SHP77 (cell line): Measurements from ENCODE around the gene ARHGAP8.
A peak's percentile ranks its signal among the peaks of the same experiment; 100 is the strongest.

Experiments
- DNase-seq, 2 experiments: peaks; one replicate each; lab custom pipeline; 2025; lab: John Stamatoyannopoulos, UW

The ARHGAP8 gene

DNA sequence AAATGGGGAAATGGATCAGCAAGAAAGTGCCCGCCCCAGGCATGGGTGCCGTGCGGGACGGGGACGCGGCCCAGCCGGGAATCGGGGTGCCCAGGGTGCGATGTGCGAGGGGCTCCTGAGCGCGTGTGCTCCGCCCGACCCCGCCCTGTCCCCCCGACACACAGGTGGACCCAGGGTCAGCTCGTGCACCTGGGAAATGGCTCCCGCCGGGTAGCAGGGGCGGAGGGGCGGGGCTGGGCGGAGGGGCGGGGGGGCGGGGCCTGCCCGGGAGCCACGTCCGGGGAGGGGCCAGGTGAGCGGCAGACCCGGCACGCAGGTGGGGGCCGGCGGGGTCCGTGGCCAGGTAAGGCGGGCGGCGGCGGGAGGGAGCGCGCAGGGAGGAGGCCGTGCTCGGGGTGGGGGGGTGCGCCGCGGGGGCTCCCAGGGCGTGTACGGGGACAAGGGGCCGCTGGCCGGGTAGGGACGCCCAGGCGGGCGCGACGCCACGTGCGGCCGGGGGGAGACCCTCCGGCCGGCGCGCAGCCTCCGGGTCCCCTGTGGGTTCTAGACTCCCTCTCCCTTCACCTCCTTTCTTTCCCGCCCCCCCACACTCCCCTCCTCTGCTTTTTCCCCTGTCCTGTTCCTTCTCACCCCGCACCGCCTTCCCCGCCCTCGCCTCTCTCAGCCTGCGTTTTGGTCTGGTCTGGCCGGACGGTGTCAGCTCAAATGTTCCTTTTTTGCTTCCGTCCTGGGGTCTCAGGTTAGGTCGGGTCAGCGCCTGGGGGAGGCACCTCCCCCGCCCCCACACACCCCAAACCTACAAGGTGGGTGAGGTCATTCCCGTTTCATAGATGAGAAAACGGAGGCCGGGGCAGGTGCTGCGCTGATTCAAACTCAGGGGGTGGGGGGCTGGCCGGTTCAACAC lies at the start of gene ARHGAP8:
Gene ARHGAP8 (plus strand): TSS at position 291 of the 904 bp plus-strand sequence. CDS start 33,953 bp downstream, outside the sequence.
- DNase-seq: no peak

DNA sequence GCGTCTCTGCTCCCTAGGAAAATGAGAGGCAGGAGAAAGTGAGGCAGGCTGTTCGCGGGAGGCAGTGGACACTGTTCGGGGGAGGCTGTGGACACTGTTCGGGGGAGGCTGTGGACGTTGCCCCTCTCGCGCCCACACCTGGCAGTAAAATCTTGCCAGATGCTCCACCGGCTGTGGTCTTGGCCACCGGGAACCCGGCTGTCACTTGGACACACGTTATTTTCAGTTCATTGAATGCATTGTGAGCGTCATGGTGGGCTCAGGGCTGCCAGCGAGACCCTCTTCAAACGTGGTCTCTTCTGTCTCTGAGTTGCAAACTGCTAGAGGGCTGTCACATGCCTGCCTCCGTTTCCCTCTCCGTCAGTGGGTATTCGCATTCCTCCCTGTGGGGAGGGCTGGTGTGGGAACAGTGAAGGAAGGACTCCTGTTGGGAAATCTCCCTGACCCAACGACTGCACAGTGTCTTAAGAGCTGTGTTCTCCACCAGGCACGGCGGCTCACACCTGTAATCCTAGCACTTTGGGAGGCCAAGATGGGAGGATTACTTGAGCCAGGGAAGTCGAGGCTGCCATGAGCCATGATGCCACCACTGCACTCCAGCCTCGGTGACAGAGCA lies 49.0 kb upstream of the ARHGAP8 start:
- DNase-seq: no peak

DNA sequence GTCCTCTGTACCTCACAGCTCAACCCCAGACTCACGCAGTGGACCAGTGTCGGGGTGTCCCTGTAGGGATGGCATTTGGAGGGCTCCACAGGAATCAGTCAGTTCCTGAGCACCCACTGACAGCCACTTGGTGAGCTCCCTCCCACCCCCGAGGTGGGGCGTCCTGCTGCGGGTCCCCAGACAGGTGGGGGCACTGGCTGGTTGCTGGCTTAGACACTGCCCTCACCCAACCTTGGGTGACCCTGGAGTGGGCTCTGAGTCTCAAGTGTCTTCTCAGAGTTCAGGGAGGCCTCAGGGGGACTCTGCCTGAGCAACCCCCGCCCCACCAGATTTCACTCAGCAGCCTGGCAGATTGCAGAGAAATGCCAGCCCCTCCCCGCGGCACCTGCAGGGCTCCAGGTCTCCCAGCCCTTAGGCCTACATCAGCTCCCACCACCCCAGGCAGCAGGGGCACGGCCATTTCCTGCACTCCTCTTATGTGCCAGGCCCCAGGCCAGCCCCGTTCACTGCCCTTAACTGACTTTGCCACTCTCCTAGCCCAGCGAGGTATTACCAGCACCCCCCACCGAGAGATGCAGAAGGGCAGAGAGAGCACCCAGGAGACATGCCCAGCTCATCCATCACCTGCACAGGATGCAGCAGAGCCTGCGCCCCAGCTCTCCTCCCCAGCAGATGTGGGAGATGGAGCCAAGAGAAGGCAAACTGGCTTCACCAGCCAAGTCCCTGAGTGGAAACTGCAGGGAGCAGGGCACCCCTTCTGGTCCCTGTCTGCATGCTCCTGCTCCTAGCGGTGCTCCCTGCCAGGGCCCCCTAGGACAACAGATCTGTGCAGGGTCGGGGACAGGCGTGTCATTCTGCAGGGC lies 48.0 kb upstream of the ARHGAP8 start:
- DNase-seq: no peak

DNA sequence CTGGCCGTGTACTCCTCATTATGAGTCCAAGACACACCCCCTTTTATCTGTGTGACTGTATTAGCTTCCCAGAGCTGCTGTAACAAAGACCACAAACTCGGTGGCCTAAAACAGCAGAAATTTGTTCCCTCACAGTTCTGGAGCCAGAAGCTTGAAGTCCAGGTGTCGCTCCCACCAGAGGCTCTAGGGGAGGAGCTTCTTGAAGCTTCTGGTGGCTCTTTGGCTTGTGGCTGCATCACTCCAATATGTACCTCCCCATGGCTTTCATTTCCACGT lies 47.4 kb upstream of the ARHGAP8 start:
- DNase-seq: no peak

DNA sequence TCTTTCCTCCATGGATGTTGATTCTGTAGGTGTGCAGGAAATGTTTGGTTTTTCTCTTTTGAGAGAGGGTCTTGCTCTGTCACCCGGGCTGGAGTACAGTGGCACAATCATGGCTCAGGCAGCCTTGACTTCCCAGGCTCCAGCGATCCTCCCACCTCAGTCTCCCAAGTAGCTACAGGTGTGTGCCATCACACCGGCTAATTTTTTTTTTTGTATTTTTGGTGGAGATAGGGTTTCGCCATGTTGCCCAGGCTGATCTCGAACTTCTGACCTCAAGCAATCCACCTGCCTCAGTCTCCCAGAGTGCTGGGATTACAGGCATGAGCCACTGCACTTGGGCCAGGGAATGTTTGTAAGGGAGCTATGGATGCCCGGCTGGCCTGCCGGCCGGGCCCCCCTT lies 45.9 kb upstream of the ARHGAP8 start:
- DNase-seq: no peak

DNA sequence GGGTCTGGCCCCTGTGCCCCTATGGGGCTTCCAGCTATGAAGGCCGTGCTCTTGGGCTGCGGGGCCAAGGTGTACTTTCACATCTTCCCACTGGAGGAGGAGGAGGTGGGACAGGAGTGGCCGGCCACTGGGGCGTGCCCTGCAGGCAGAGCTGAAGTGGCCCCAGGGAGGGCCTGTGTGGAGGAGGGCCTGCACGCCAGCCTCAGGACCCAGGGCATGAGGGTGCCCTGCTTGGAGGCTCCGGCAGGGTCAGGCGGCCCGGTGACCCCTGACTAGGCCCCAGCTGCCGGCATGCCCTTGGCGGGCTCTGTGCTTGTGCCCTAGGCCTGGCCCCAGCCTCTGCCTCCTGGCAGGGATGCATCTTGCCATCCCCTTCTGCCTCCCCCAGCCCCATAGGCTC lies 45.2 kb upstream of the ARHGAP8 start:
- no peak for DNase-seq

DNA sequence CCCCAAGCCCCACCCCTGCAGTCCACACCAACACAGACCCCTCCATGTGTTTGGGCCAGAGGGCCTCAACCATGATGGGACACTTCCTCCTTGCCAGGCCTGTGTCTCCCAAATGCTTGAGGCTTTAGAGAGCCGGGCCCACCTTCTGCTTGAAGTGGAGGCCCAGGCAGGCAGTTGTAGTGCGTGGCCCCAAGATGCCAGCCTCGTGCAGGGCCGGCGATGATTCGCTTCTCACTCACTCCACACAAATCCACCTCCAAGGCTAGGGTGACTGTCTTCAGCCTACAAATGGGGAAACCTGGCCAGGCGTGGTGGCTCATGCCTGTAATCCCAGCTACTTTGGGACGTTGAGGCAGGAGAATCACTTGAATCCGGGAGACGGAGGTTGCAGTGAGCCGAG lies 44.6 kb upstream of the ARHGAP8 start:
- DNase-seq: no peak

DNA sequence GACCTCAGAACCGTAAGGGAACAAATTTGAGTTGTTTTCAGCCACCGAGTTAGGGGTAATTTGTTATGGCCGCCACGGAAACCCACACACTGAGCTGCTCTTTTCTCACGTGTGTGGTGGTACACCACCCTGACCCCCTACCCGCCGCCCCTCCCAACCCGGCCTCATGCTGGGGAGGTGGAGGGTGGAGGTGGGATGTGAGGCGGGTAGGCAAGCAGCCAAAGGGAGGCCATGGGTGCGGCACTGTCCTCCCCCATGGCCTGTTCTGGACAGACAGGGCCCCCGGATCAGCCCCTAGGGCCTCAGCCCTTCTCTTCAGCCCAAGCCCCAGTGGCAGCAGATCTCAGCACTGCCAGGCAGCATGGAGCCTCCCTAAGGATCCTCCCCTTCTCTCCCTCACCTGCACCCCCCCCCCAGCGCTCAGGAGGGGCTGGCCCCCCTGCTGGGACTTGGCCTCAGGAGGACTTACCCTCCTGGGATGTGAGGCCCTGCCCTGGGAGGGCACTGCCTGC lies 42.4 kb upstream of the ARHGAP8 start:
- no peak for DNase-seq

DNA sequence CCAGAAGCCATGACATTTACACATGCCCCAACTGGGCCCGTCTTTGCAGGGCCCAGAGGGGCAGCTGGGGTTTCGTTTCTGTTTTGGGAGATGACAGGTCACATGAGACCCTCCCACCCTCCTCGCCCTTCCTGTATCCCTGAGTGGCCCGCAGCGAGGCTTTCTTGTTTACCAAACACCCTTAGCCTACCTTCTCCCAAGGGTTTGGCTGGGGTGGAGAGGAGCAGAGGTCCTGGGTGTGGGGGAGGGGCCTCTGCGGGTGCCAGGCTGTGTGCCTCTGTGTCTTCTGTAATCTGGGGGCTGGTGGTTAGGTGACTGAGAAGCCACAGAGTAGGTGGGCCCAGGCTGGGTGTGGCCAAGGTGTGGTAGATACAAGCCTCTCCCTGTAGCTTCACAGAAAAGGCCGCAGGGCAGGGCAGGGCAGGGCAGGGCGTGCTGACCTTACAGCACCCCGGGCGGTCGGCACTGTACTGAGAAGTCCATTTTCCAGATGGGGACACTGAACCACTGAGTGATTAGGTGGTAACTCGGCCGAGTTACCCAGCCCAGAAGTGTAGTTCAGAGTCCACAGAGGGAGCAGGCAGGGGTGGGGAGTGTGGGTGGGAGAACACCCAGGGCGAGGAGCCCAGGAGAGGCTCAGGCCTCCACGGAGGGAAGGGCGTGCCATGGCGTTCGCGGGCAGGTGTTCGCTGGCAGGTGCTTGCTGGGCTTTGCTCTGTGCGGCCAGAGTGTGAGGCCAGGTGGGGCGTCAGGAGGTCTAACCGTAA lies 41.7 kb upstream of the ARHGAP8 start:
- DNase-seq: peak; percentile 80 to 88

DNA sequence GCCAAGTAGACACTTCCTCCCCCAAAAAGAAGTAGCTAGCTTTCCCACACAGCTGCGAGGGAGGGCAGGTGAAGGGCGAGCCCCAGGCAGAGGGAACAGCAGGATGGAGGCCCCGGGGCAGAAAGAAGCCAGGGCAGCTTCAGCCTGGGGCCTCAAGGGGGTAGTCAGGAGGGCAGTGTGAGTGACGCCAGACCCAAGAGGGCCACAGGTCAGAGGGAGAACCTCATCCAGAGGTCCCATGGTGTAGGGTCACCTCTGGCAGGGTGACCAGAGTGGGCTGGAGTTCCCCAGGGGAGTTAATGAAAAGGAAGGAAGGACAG lies 41.2 kb upstream of the ARHGAP8 start:
- DNase-seq: no peak

DNA sequence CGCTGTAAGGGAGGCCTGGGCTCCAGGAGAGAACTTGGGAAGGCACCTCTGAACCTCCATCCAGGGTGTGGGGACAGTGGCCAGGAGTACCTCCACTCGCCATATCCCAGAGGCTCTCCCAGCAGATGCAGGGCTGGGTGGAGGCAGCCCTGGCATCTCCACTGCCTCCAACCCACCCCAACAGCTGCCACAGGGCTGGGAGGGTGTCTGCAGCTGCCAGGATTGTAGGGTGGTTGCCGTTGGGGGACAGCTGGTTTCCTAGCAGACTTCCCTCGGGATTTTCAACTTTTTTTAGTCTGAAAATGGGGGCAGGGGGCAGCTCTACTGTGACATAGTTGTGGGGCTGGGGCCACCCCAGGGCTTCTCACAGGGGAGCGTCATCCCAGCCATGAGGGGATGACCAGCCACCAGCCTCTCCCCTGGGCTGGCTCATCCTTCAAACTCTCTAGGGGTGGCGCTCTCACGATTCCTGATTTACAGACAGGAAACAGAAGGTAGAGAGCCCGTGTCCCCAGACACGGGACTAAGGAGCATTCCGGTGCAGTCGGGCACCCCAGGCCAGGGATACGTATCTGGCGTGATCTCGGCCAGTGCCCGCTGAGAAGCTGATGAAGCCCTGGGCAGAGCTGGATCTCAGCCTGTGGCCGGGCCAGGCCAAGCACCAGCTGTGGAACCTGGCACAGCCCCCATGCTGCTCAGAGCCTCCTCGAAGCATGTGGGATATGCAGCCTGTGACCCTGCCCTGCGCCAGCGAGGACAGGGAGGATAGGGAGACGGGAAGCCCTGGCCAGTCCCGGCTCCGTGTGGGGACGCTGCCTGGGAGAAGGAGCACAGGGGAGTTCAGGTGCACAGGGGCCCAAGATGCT lies 40.5 kb upstream of the ARHGAP8 start:
- peak; percentile 46 to 63 for DNase-seq

DNA sequence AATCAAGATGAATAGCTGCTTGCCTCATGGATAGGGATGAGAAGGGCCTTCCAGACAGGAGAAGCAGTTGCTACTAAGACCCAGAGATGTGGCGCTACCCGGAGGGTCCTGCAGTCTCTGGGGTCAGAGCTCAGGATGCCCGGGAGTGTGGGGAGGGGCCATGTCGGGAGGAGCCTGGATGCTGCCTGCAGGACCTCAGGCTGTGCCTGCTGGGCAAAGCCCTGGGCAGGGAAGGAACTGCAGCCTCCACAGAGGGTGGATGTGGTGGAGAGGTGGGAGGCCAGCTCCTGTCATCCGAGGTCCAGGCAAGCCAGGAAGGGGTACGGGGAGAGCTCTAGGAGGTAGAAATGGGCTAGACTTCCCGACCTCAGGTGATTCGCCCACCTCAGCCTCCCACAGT lies 39.4 kb upstream of the ARHGAP8 start:
- no peak for DNase-seq

DNA sequence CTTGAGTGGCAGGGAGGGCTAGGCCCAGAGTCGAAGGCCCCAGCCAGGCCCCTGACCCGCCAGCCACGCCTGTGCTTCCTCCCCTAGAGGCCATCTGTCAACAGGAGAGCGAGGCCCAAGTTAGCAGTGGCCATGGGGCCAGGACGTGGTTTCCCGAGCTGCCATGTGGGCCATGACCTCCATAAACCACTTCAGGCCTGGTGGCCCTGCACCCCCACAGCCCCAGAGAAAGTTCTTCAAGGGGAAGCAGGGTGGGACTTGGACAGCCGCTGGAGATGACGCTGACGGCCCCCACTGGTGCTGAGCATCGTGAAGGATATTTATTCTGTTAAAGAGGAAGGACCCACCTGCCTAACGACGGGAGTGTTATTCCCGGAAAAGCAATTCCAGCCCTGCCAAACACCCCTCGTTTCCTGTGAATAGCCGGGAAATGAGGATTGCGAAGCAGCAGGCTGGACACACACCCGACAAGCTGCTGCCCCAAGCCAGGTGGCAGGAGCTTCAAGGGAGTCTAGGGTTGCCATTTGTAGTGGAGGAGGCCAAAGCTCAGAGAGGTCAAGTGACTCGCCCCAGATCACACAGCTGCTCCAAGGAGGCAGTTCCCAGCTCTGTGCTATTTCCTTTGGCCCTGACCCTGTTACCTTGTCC lies 37.5 kb upstream of the ARHGAP8 start:
- peak; percentile 51 to 76 for DNase-seq

DNA sequence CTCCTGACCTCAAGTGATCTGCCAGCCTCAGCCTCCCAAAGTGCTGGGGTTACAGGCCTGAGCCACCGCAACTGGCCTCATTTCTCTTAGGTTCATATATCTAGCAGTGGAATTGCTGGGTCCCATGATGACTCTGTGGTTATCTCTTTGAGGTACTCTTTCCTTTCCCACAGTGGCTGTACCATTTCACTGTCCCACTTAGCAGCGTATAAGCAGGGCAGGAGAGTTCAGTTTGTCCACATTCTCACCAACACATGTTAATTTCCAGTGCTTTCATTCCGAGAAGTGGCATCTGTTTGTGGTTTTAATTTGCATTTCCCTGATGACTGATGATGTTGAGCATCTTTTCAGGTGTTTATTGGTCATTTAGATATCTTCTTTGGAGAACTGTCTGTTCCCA lies 34.0 kb upstream of the ARHGAP8 start:
- DNase-seq: no peak

DNA sequence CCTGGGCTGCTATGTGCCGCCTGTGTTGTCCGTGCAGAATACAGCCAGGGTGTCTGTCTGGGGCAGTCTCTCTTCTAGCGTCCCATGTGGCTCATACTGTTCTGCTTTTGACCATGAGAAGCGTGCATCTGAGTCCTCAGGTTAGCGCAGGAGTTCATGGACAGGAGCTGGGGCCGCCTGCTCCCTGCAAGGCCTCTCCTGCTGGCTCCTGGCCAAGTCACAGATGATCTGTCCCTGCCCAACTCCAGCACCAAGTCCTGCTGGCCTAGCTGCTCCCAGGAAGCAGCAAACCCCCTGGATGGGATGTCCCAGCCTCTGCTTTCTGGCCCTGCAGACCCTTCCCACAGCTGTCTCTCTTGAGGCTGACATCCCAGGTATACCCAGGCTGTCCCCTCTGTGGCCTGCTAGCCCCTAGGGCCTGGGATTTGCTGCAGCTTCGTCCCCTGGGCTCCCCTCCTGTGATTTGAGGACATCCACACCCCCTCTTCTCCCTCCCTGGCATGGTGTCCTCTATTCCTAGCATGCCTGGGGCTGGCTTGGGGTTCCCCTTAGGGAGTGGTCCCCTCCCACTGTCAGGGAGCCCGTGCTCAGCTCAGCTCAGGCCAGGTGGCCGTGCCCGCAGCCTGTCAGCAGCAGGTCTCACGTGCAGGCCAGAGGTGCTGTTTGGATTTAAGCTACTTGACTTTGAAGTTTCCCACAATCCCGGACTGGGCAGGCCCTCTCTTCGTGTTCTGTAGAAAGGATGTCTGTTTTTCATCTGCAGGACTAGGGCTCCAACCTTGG lies 32.6 kb upstream of the ARHGAP8 start:
- DNase-seq: peak; percentile 26 to 35

DNA sequence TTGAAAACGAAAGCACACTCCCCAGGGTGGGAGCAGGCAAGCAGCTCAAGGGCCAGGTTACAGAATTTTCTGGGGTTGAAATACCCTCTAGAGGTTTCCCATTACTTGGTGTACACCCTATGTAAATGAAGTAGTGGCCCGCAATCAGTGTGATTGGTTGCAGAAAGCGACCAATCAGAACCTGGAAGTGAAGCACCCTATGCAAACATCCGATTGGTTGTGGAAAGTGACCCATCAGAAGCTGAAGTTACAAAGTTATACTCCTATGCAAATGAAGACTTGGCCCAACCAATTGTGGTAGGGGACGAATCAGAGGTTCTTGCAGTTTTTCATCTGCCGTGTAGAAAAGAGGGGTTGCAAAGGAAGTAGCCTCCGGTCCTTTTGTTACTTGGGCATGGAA lies 31.2 kb upstream of the ARHGAP8 start:
- DNase-seq: no peak

DNA sequence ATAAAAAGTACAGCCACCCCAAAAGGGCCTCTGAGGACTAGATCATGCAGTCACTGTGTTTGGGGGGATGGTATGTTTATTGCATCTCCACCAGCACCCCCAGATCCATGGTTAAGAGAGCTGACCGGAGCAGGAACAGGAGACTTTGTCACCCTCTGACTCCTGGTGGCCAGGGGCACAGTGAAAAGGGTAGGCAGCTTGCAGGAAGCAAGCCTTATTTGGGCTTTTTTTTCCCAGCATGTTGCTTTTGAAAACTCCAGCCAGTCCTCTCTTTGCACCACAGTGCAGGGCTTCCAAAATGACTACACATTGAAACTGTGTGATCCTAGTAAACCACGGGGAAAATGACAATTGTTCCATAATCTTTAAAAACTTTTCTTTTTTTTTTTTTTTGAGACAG lies 29.8 kb upstream of the ARHGAP8 start:
- no peak for DNase-seq

DNA sequence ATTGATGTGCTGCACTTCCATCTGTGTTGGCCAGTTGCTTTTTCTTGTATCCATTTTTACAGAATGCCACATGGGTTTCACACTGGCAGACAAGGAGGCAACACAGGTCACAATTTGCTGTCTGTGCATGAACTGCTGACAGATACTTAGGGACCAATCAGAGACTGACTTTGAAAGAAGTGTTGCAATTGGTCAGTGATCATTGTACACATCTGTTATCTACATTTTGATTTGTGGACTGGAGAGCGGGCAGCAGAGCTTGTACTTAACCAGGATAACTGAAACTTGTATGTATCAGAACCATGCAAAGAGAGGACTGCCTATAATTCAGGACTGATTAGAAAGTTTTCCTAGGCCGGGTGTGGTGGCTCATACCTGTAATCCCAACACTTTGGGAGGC lies 28.6 kb upstream of the ARHGAP8 start:
- no peak for DNase-seq

DNA sequence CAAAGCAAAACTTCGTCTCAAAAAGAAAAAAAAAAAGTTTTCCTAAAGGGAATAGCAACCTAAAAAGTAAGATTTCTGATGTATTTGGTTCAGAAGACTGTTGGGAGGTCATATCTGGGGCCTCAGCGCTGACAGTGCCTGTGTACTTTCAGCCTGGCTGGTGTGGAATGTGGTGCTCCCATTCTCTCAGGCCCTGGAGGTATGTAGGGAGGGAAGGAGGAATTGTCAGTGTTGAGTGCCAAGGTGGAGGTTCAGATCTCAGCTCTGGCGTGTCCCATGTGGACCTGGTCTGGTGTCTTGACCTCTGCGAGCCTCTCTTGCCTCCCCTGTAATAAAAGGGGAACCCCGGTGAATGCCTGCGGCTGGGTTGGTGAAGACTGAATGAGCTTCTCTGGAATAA lies 28.0 kb upstream of the ARHGAP8 start:
- no peak for DNase-seq

DNA sequence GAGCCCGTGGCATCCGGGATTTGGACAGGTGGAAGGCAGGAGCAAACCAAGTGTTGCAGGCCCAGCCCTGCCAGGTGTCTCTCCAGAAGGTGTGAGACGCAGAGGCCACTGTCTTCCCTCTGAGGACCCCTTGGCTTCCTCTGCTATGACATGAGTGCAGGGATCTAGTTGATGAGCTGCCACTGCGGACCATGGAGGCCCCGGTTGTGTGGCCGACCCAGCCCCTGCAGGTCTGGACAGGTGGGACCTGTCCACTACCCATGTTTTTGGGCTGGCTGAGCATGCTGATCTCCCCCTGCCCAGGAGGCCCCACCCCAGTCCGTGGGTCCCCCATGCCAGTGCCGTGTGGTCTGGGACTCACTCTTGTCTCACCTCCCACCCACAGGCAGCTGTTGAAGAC lies 27.5 kb upstream of the ARHGAP8 start:
- no peak for DNase-seq
